HG02885 (cell line): ENCODE measurements around the gene FAM216A.
"Not testable (repeated sequence)": the region's sequence is repeated elsewhere in the genome, so short reads cannot be mapped to it uniquely, and the experiment has no call there.

Experiments
- ATAC-seq: cut with Tn5 transposase; IDR thresholded peaks from one replicate; pipeline ENCODE4 v1.9.1; 2021; ENCODE audit warnings: mild to moderate bottlenecking; ENCODE audit not compliant: unreplicated experiment, poor library complexity

FAM216A gene

DNA sequence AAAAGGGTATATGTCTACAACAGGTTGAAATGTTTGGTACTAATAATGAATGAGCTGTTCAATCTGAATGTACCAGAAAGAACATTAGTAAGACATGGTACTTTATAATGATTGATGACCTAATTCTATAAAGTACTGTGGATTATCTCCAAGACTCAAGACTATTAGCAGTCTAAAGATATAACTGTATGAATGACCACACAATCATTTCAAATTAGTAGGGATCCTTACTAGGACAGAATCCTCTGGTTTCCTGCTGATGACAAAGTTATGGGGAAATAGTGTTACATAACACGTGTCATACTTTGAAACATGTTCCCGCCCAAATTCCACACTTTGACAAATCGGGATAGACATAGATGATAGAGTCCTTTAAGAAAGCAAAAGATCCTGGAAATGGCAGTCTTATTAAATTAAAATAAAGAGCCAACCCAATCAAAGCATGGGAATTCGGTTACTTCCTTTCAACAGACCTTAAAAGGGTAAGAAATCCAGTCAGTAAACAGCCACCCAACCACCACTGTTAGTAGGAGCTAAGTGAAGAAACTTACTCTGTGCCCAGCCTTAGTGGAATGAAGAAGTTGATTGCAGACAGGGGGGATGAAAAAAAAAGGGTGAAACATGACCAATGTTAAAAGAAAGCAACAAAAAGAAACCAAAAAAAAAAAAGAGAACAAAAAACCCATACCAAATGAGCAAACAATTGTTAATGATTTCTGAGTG, 30.5 kb downstream of the FAM216A start:
- ATAC-seq = no peak

DNA sequence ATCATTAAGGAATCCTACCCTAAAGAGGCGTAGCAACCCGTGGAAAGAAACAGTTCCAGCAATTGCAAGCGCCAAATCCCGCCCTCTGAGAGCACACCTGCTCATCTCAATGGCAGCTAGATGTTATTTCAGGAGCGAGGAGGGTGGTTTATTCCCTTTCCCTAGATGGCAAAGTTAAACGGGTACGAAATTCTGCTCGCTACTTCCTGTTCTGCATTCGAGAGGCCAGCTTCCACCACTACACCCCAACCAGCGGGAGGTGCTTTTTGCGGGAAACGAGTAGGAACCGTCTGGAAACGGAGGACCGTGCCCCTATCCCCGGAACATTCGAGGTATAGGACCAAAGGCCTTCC, 32.7 kb downstream of the FAM216A start:
- ATAC-seq = peak; percentile 2

DNA sequence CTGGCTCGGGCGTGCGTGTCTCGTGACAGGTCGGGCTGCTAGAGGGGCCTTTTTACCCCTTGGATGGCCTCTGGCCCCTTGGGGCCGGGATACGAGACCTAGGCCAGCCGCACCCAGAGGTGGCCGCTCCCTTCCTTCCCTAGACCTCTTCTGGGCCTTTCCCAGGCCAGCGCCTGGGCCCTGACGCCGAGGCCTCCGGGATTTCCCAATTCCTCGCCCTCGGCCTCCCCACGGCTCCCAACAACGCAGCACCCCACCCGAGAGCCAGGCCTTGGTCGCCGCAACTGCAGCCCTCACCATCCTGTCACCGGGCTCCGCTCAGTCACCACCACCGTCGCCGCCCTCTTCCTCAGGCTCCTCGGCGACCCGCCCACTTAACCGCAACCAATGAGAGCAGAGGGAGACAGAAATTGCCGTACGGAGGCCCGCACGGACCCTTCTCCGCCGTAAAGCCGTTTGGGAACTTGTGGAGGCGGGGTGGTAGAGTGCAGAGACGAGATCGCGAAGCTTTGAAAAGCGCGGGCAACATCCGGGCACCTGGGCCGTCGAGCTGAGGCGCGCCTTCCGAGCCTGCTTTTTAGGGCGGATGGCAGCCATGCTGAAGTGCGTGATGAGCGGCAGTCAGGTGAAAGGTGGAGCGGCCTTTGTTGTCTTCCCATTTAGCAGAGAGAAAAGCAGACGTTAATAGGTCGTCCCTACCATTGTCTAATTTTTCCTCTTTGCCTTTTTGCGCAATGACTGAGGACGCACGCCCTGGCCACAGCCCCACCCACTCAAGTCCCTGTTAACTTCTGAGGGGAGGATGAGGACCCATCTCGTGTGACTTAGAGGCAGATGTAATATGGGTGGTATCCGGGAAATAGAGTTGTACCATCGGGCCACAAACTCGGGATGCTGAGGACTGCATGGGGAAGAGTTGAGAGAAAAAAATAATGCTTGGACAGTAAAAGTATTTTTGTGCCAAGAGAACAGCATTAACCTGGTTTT, 33.4 kb downstream of the FAM216A start, which contains the start of the genes RAD9B and VPS29:
Gene RAD9B, plus strand, starts transcription at position 580 of the 987 bp plus-strand sequence. Its CDS starts 7 bp downstream, at position 587.
Gene VPS29, minus strand, starts transcription at position 360 of the 987 bp plus-strand sequence. Its CDS starts 60 bp downstream, at position 300.
- peak; percentile 95 for ATAC-seq

DNA sequence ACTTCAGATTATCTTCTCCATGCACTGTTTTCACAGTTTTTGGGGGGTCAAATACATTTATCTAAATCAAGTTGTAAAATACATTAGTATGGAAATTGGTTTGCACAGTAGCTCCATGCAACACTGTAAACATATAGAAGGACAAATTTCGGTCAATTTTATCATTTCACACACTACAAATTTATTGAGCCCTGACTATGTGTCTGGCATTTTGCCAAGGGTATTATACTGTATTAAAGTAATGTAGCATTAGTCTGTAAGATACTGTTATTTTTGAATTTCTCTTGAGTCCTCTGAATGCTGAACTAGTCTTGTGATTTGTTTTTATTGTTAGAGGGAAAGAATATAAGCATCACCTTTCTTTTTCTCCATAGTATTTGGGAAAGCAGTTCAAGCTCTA, 34.8 kb downstream of the FAM216A start:
- ATAC-seq = no peak

DNA sequence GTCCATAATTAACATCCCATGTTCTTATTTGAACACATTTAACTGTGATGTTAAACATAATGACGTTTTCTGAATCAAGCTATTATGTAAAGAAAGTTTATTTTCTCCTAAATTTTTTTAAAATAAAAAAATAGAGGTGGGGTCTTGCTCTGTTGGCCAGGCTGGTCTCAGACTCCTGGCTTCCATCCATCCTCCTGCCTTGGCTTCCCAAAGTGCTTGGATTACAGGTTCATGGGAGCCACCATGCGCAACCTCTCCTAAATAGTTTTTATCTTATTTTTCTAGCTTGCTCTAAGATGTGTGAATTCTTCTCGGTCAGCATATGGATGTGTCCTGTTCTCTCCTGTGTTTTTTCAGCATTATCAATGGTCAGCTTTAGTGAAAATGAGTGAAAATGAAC, 36.7 kb downstream of the FAM216A start:
- ATAC-seq = no peak

DNA sequence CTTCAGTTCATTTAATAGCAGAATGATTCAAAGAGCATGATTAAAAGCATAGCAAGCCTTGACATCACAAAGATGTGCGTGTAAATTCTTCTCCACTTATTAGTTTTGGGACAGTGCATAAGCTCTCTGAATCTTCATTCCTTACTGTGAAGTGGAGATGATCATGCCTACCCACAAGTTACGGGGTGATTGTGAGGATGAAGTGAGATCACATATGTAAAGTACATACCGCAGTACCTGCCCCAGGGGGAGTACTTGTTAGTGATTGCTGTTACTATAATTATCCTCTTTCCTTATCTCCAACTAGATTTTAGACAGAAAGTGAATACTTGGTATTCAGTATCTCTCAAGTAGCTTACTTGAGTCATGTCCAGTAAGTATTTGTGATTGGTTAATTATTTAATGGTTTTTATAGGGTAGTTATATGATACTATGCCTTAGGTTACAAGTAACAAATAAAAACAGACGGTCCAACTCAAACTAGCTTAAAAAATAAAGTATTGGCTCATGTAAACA, 39.5 kb downstream of the FAM216A start:
- ATAC-seq = no peak

DNA sequence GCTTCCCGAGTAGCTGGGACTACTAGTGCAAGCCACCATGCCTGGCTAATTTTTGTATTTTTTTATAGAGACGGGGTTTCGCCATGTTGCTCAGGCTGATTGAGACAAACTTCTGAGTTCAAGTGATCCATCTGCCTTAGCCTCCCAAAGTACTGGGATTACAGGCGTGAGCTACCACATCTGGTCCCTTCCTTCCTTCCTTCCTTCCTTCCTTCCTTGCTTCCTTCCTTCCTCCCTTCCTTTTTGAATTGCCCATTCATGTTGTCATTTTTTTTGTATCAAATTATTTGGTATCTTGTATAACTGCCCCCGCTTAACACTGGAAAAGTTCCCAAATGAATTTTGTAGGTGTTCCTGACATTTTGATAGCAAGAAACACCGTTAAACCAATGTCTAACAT, 45.2 kb downstream of the FAM216A start:
- ATAC-seq = no peak

DNA sequence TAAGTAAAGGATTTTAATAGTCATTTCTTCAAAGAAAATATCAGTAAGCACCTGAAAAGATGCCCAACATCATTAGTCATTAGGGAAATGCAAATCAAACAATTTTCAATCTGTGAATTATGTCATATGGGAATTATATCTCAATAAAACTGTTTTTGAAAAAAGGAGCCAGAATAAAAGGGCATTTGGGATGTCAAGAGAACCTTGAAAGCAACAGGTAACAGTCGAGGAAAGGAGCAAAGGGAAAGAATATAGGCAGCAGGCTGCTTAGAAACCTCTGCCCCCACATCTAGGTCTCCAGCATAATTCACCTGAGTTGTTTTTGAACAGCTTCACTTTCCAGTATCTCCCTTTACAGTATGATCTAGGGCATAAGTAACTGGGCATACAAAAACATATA, 45.7 kb downstream of the FAM216A start:
- no peak for ATAC-seq

DNA sequence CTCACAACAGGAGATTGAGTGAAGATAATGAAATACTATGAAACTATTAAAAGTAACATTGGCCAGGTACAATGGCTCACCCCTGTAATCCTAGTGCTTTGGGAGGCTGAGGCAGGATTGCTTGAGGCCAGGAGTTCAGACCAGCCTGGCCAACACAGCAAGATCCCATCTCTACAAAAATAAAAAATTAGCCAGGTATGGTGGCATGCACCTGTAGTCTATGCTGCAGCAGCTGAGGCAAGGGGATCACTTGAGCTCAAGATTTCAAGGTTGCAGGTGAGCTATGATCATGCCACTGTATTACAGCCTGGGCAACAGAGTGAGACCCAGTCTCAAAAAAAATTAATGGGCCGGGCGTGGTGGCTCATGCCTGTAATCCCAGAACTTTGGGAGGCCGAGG, 48.4 kb downstream of the FAM216A start:
- ATAC-seq = no peak

DNA sequence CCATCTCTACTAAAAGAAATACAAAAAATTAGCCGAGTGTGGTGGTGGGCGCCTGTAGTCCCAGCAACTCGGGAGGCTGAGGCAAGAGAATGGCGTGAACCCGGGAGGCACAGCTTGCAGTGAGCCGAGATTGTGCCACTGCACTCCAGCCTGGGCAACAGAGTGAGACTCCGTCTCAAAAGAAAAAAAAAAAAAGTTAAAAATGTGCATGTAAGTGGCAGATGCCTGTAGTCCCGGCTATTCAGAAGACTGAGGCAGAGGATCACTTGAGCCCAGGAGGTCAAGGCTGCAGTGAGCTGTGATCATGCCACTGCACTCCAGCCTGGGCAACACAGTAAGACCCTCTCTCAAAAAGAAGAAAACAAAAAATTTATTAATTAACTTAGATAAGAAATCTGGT, 49.4 kb downstream of the FAM216A start:
- not testable (repeated sequence) for ATAC-seq

DNA sequence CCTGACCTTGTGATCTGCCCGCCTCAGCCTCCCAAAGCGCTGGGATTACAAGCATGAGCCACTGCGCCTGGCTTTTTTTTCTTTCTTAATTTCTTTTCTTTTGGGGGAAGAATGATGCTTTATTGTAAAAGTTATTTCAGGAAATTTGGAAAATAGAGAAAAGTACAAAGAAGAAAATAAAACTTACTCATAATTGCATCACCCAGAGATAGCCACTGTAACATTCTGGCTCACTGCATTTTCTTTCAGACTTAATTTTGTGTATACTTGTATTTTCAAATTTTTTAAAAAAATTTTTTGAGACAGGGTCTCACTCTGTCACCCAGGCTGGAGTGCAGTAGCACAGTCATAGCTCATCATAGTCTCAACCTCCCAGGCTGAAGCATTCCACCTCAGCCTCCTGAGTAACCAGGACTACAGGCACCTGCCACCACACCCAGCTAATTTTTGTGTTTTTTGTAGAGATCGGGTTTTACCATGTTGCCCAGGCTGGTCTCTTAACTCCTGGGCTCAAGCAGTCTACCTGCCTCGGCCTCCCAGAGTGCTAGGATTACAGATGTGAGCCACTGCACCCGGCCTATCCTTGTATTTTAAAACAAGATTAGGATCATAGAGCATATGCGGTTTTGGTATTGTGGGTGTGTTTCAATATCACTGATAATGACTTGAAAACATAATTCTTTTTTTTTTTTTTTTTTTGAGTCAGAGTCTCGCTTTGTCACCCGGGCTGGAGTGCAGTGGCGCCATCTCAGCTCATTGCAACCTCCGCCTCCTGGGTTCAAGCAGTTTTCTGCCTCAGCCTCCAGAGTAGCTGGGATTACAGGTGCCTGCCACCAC, 52.4 kb downstream of the FAM216A start:
- ATAC-seq = not testable (repeated sequence)

DNA sequence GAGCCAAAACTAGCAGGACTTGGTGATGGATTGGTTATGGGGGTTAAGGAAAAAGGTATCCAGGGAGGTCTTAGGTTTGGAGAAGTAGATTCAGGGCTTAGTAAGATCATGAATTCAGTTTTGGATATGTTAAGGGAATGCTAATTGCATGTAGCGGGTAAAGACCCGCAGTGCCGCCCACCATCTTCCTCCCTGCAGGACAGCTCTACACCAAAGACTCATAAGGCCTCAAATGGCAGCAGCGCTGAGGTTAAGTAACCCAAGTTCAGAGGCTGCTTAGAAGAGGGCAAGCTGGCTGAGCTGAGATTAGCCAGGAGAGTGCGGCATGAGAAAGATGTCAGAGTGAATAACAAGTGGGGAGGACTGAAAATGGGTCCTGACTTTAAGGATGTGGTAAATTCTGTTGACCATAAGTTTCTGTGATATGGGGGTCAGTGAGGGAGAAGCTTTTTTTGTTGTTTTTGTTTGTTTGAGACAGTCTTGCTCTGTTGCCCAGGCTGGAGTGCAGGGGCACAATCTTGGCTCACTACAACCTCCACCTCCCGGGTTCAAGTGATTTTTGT, 59.7 kb downstream of the FAM216A start:
- no peak for ATAC-seq

DNA sequence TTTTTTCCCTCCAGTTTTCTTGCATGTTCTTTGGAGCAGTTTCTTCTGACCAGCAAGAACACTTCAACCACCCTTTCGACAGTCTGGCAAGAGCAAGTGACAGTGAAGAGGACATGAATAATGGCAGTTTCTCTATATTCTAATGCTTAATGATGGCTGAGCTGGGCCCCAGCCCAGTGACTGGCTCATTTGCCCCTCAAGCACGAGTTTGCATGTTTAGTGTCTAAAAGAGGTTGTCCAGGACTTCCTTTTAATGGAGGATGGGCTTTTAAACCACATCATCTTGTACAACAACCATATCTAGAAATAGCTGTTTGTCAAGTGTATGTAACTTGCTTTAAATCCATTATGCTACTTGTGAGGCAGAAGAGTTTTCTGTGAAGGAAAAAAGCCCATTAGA, 61.9 kb downstream of the FAM216A start:
- ATAC-seq = no peak

DNA sequence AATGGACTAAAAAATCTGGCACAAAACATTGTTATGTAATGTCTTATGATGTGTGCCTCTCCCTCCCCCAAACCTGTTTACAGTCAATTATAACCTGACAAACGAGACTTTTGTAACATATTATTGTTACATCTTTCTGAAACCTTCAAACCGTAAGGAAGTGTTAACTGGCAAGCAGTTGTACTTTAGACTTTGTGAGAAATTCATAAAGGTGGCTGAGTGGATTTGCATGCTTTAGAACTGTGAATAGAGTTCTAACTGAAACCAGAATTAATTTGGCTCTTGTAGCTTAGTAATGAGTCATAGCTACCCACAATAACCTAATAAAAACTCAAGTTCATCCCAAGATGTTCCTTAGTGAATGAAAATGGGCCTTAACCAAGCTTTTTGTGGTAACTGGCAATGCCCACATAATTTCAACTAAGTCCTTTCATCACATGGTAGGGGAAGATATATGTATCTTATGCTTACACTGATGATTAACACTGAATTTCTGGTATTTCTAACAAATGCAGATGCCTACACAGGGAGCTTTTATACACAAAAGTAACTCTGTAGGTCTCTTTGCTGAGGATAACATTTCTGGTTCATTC, 63.2 kb downstream of the FAM216A start:
- peak; percentile 79 for ATAC-seq

DNA sequence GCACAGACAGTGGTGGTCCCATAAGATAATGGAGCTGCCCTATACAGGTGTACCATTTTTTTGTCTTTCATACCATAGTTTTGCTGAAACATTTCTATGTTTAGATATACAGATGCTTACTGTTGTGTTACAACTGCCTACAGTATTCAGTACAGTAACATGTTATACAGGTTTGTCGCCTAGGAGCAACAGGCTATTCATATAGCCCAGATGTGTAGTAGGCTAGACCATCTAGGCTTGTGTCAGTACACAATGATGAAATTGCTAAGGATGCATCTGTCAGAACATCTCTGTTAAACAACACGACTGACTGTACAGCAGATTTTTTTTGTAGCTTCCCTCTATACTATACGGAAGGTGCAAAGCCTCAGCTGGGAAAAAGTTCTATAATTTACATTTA, 64.0 kb downstream of the FAM216A start:
- ATAC-seq = no peak

DNA sequence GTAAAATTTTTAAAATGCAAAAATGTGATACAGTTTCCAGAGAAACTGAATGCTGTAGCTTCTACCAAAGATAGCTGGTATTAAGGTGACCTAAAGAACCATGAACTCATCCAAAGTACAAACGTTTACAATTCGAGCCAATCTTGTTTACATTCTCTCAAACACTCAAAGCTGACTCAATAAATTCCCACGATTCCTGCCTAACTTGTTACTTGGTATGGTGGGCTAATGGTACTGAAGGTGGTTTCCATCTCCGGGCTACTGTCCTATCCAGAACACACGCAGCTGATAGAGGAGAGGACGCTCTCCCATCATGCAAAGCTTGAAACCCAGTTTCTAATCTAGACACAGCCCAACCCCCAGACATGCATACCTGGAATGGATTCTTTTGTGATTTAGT, 65.0 kb downstream of the FAM216A start:
- no peak for ATAC-seq

DNA sequence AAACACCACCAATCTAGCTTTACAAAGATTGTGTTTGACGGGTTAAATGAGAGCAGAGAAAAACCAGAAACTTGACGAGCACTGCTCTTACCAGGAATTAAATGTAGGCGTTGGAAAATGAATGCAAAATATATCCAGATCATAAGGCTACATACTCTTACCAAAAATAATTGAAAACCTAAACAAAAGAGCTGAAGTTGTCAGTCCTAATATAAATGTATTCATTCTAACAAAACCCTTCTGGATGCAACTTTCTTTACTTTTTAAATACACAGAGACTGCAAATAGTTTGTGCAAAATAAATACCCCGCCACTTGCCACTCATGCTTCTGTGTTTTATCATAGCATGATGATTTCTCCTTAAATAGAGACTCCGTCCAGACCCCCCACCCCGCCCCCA, 66.2 kb downstream of the FAM216A start:
- ATAC-seq = no peak

DNA sequence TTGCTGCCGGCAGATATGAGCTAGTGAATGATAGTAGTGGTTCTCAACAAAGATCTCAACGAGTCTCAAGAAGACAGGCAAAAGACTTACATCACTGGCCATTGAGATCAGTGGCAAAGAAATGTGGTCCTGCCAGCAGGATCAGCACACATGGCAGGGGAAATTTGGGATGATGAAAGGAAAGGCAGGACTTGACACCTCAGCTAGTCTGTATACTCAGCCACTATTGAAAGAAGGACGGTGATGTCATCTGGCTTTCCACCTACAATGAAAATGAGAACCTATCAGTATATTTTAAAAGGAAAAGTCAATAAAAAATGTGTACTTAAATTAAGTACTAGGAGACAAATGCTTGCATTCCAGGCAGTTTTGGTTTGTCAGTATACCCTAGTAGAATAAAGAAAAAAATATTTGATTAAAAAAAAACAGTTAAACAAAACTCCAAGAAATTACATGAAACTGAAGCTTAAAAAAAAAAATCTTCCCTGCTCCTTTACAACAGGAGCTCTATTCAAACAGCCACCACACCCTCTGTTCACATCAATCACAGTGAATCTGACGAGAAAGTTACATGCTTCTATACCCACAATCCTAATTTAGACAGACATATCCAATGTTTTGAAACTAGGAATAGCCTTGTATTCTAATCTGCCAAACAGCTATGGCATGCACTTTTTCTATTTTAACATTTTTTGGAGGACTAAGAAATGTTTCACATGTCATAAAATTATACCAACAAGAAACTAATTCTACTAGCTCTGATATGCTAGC, 68.4 kb downstream of the FAM216A start:
- ATAC-seq = no peak
